ENCODE data around the gene DNAAF5. TPM values are rescaled to one million over a fixed set of nuclear protein-coding genes. Genes with fewer than 3 reads are reported as not detected.

Gene DNAAF5
- total RNA-seq, 1 donor from 2014 or later = 21.8 TPM

Other genes with a start within 250 kb of the DNAAF5 start
- gene PDGFA, start 206.9 kb upstream of the DNAAF5 start, total RNA-seq = 4.1 TPM
- 17.0 TPM for gene PRKAR1B, start 582 bp downstream of the DNAAF5 start, total RNA-seq
- gene SUN1, start 105.8 kb downstream of the DNAAF5 start, total RNA-seq = 63.0 TPM
- gene GET4, start 149.9 kb downstream of the DNAAF5 start, total RNA-seq = 21.6 TPM
- gene ADAP1, start 228.0 kb downstream of the DNAAF5 start, total RNA-seq = 5.7 TPM
- gene COX19, start 248.8 kb downstream of the DNAAF5 start, total RNA-seq = 5.5 TPM

Measured in esophagus mucosa (tissue), 1 donor.